Right atrium auricular region (tissue), 2 donors: Measurements from ENCODE around the gene ABI3BP. TPM values are rescaled to one million over a fixed set of nuclear protein-coding genes. Genes with fewer than 3 reads are reported as not detected.

Source experiments
- DNase-seq: peaks from one replicate; pipeline ENCODE4 v3.0.0-alpha.2; 2019; ENCODE audit warnings: low spot score
- H3K27ac ChIP-seq, 2 donors: fragments of 200-600 bp; sonication (generic); 1 replicate in 1 of 2; 2 replicates in 1 of 2; pipeline ENCODE4 v1.5.1; 2016 to 2019
- H3K27me3 ChIP-seq, 2 donors: fragments of 200-600 bp; sonication (generic); one replicate each; pipeline versions ENCODE4 v1.5.1 to v1.6.0; 2017 to 2019
- H3K36me3 ChIP-seq: fragments of 200-600 bp; sonication (generic); one replicate; pipeline ENCODE4 v1.5.1; 2016
- H3K4me1 ChIP-seq, 2 donors: fragments of 200-600 bp; sonication (generic); one replicate each; pipeline versions ENCODE4 v1.5.1 to v1.6.0; 2017 to 2019
- H3K4me3 ChIP-seq, 2 donors: fragments of 200-600 bp; sonication (generic); 1 replicate in 1 of 2; 2 replicates in 1 of 2; pipeline ENCODE4 v1.5.1; 2017 to 2019; ENCODE audit warnings: mild to moderate bottlenecking in 1 of 2, moderate library complexity in 1 of 2
- H3K9me3 ChIP-seq, 2 donors: fragments of 200-600 bp; sonication (generic); one replicate each; pipeline ENCODE4 v1.5.1; 2019
- total RNA-seq, 2 donors: library from RNA; depleted of rRNA; stranded (reverse); fragments of >200 nt; gene quantifications; one replicate each; pipeline ENCODE4 v1.1.0, GENCODE V29; 2016
- TF ChIP-seq, protein P1 (sequence below), 2 donors: fragments of 200-600 bp; sonication (generic); IDR thresholded peaks; one replicate each; pipeline ENCODE4 v1.5.1; 2019; ENCODE audit warnings: antibody characterized with exemption in 2 of 2

ABI3BP gene
- total RNA-seq, 2 donors from 2014 or later, result 46.7 to 56.3 TPM

DNA sequence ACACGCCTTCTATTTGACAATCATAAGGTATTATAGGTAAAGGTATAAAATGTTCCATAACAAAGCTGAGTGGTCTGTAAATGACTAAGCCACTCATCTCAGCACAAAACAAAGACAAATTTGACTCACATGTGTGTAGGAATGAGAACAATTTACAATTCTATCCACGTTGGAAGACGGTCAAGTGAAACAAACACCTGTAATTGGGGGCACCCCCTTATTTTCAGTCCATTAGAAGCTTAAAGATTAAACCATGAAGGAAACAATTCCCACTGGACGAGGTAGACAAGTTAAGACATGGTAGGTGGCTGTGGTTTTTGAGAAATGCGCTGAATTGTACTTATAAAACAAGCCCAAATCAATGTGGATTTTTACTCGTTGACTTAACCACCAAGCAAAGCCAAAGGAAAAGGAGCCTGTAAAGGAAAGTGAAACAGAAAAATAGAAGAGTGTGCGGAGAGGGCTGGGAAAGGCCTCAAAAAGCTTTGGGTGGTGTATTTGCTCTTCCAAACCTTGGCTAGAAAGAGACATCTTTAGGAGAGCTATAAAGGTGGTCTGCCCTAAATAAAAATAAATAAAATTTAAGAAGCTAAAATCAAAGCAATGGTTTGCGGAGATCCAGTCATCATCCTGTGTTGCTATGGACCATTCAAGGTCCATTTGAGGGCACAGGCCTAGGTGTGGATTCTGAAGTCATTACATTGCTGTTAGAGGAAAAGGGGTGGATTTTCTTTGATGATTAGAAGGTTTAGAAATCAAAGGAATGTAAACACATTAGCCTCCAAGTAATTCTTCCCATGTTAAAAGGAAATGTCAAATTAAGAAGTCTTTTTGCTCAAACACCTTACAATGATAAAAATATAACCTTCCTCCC, 148.9 kb downstream of the ABI3BP start:
- TF ChIP-seq, protein P1, sequence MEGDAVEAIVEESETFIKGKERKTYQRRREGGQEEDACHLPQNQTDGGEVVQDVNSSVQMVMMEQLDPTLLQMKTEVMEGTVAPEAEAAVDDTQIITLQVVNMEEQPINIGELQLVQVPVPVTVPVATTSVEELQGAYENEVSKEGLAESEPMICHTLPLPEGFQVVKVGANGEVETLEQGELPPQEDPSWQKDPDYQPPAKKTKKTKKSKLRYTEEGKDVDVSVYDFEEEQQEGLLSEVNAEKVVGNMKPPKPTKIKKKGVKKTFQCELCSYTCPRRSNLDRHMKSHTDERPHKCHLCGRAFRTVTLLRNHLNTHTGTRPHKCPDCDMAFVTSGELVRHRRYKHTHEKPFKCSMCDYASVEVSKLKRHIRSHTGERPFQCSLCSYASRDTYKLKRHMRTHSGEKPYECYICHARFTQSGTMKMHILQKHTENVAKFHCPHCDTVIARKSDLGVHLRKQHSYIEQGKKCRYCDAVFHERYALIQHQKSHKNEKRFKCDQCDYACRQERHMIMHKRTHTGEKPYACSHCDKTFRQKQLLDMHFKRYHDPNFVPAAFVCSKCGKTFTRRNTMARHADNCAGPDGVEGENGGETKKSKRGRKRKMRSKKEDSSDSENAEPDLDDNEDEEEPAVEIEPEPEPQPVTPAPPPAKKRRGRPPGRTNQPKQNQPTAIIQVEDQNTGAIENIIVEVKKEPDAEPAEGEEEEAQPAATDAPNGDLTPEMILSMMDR (IDR thresholded peaks at IDR 0.05), result no peak
- H3K27ac ChIP-seq, result no peak overlapping the region
- no peaks in the 10 kb centered on the region for H3K27me3 ChIP-seq

DNA sequence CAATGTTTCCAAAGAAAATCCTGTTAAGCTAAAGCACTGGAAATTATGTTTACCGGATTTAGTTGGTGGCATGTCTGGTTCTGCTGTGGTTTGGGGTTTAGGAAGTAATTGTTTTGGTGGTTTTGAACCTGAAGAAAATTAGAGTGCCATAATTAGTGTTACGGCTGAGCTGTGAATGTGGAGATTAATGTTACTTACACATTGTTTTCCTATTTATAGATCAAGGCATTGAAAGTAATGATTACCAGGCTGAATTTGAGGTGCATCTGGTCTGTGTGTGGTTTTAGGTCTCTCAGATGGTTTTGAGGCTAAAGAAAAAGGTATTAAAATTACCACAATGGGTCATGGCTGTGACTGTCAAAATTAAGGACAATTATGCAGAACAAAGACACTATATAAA, 155.1 kb downstream of the ABI3BP start:
- Histone ChIP-seq H3K9me3 (no peaks in the 10 kb centered on the region), H3K4me3 (no peak overlapping the region)

More for the DNA sequence above, 148.9 kb downstream of the ABI3BP start:
- Histone ChIP-seq H3K9me3 (no peaks in the 10 kb centered on the region), H3K4me3 (no peak overlapping the region), H3K4me1 (no peaks in the 10 kb centered on the region), H3K36me3 (no peaks in the 10 kb centered on the region)
- DNase-seq, result no peak

DNA sequence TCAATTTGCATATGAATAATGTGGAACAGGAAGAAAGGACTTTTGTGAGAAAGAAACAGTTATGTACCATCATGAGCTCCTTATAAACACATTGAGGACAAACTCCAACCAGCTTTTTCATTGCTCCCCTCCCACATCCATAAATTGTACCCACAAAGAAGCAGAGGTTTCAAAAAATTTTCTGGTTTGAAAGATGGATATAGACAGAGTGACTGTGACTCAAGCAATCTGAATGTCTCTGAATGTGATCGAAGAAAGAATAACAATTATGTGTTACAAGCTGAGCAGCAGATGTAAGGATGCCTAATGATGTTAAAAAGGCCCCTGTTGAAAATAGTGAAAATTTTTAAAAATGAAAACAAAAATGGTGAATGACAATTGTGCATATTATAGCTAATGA, 156.6 kb downstream of the ABI3BP start:
- no peak for DNase-seq
- Histone ChIP-seq H3K27me3 (no peaks in the 10 kb centered on the region), H3K4me3 (no peak overlapping the region), H3K27ac (no peak overlapping the region), H3K4me1 (no peaks in the 10 kb centered on the region), H3K9me3 (no peaks in the 10 kb centered on the region), H3K36me3 (no peaks in the 10 kb centered on the region)
- TF ChIP-seq, protein P1 (IDR thresholded peaks at IDR 0.05), result no peak

More for the DNA sequence above, 155.1 kb downstream of the ABI3BP start:
- DNase-seq, result no peak
- TF ChIP-seq, protein P1 (IDR thresholded peaks at IDR 0.05), result no peak
- Histone ChIP-seq H3K27ac (no peak overlapping the region), H3K4me1 (no peaks in the 10 kb centered on the region), H3K36me3 (no peaks in the 10 kb centered on the region), H3K27me3 (no peaks in the 10 kb centered on the region)

- Histone ChIP-seq H3K9me3 (no peaks in the 10 kb centered on the region), H3K36me3 (no peaks in the 10 kb centered on the region), H3K27me3 (no peaks in the 10 kb centered on the region), H3K4me3 (no peak overlapping the region), H3K4me1 (no peaks in the 10 kb centered on the region), H3K27ac (no peak overlapping the region)
- TF ChIP-seq, protein P1 (IDR thresholded peaks at IDR 0.05), result no peak
- DNase-seq, result no peak
Observed at GRCh38 chr3:100834332-100834731, 158.9 kb downstream of the ABI3BP start.

GRCh38 chr3:100833483-100833882, 159.7 kb downstream of the ABI3BP start:
- H3K4me3 ChIP-seq, result no peak overlapping the region
- H3K4me1 ChIP-seq, result no peaks in the 10 kb centered on the region
- no peak overlapping the region for H3K27ac ChIP-seq
- TF ChIP-seq, protein P1 (IDR thresholded peaks at IDR 0.05), result no peak
- H3K36me3 ChIP-seq, result no peaks in the 10 kb centered on the region
- H3K9me3 ChIP-seq, result no peaks in the 10 kb centered on the region
- H3K27me3 ChIP-seq, result no peaks in the 10 kb centered on the region
- DNase-seq, result no peak
